Bronchial epithelial cell (primary cell): ENCODE measurements around the gene TTC39A. TPM values are rescaled to one million over a fixed set of nuclear protein-coding genes. Genes with fewer than 3 reads are reported as not detected.

Experiments
- DNase-seq: peaks from one replicate; pipeline ENCODE4 v3.0.0-alpha.2; 2010; ENCODE audit warnings: low read depth
- FAIRE-seq: peaks from 2 replicates; lab custom pipeline; 2011; peaks lifted over from hg19 to GRCh38; lab: Jason Lieb, UNC
- H3K27me3 ChIP-seq: 2 replicates; pipeline ENCODE4 v1.5.1; 2011; ENCODE audit warnings: low read length; ENCODE audit not compliant: control insufficient read depth, insufficient read depth
- H3K36me3 ChIP-seq: 2 replicates; pipeline ENCODE4 v1.5.1; 2011; ENCODE audit warnings: low read length; ENCODE audit not compliant: control insufficient read depth, insufficient read depth
- H3K4me3 ChIP-seq: 2 replicates; pipeline ENCODE4 v1.5.1; 2011; ENCODE audit warnings: mild to moderate bottlenecking, low read depth, low read length, control low read depth
- CTCF ChIP-seq: IDR thresholded peaks from 2 replicates; pipeline ENCODE4 v1.5.1; 2011; ENCODE audit warnings: mild to moderate bottlenecking, moderate library complexity, low read length, control low read depth, inconsistent platforms; ENCODE audit not compliant: insufficient read depth, severe bottlenecking
- total RNA-seq: library from RNA; depleted of rRNA; stranded (reverse); fragments of >200 nt; gene quantifications from 2 replicates; pipeline ENCODE4 v1.2.1, GENCODE V29; 2014

TTC39A gene
- total RNA-seq, 1 donor from 2014 or later = 6.1 TPM

DNA sequence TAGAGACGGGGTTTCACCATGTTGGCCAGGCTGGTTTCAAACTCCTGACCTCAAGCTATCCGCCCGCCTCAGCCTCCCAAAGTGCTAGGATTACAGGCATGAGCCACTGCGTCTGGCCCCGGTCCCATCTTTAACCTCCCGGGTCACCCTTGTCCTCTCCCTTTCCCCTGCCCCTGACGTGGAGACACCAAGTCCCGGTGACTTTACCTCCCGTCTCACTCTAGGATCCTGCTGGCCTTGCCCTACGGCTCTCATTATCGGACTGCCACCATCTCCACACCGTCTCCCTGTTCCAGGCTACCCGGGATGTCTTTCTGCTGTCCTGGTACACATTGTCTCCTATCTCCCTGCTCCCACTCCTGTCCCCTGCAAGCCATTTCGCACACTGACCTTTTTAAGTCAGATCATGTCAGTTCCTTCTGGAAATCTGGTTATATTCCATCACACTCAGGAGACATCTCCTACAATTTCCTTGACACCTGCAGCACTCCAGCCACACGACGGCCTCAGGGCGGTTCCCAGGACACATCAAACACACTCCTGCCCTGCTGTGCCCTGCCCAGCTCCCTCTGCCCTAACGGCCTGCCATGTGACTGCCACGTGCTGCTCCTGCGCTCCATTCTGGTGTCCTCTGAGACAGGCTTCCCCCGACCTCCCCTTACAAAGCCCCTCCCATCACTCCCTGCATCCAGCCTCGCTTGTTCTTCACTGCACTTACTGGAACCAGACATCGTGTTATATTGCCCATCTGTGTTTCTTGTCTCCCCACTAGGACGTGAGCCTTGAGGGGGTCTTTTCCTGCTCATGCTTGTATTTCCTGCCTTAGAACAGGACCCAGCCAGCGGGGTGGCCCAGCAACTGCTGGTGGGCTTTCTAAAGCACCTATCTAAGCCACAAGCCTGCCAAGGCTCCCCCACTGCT, 32.7 kb downstream of the TTC39A start:
- no peak for DNase-seq
- Histone ChIP-seq H3K36me3 (no peaks in the 10 kb centered on the region), H3K4me3 (no peak overlapping the region), H3K27me3 (no peaks in the 10 kb centered on the region)
- no peak for FAIRE-seq
- TF ChIP-seq CTCF = no peak

DNA sequence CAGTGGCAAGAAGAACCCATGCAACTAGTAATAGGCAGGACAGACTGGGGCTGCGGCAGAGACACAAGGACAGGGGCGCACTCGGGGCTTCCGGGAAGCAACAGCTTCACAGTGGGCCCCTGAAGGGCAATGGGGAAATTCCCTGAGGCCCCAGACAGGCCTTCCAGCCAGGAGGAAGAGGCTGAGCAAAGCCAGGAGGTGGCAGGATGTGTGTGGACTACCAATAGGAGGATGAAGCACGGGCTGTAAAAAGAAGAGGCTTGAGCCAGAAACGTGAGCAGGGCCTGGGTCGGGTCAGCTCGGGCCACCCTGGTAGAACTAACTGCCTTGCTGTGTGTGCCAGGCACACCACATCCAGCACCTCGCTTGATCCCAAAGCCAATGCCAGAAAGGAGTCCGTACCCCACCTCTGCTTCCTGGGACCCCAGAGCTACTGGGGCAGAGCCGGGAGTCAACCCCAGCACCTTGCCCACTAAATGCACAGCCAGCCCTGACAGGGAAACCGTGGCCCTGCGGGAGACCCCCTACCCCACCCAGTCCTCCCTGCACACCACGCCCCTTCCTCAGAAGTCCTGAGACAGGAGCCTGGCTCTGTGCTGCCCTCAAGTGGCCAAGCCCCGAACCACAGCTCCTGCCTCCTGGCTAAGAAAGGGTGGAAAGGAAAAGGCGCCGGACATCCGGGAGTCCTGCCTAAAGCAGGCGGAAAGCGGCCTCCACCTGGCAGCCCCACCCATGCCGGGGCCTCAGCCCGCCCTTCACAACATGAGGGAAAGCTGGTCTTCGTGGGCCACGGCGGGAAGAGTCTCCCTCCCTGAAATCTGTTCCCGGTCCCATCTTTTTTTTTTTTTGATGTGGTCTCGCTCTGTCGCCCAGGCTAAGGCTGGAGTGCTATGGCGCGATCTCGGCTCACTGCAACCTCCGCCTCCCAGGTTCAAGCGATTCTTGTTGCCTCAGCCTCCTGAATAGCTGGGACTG, 33.7 kb downstream of the TTC39A start:
- FAIRE-seq = no peak

DNA sequence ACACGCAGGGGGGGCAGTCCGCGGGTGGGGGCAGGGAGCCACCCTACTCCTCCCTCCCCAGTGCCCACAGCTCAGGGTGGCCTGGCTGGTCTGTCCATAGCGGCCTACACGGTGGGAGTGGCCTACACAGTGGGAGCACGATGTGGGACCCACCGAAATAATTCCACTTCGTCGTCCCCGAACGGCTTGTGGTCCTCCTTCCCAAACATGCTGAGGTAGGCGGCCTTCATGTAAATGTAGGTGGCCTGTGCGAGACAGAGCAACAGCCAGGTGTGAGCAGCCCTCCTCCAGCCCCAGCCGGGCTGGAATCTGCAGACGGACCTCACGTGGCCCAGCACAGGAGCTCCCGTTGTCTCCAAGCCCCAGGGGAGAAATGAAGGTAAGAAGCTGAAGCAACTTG, 34.4 kb downstream of the TTC39A start:
- Histone ChIP-seq H3K4me3 (no peak overlapping the region), H3K27me3 (no peaks in the 10 kb centered on the region), H3K36me3 (no peaks in the 10 kb centered on the region)
- TF ChIP-seq CTCF = no peak
- no peak for FAIRE-seq
- DNase-seq = no peak

More for the DNA sequence above, 33.7 kb downstream of the TTC39A start:
- peak overlapping the region; percentile 33 for H3K4me3 ChIP-seq
- no peaks in the 10 kb centered on the region for H3K36me3 ChIP-seq
- peak; percentile 96 for TF ChIP-seq CTCF
- peak; percentile 68 for DNase-seq
- no peaks in the 10 kb centered on the region for H3K27me3 ChIP-seq

DNA sequence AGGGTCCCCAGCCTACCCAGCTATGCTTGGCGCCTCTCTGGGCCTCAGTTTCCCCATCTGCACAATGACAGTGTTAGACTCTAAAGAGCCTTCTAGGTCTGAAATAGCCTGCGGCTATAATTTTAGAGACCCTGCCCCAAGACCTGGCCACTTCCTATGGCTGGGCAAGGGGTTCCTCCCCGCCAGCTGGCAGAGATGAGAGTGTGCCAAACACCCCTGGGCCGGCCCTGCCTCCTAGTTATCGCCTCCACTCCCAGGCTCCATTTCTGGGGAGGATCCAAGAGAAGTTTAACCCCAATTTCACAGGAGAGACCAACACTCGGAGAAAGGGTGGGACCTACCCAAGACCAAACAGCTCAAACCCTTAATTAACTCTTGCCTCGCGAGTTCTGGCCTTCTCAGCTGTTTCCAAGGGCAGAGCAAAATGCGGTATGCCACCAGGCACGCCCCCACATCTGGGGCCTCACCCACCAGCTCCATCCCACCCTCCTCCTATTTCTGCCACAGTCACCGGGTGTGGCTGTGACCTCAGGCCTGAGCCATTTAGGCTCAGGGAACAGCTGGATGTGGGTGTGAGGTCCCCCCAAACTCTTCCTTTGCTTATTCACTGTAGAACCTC, 35.7 kb downstream of the TTC39A start:
- DNase-seq = no peak
- Histone ChIP-seq H3K36me3 (no peaks in the 10 kb centered on the region), H3K4me3 (no peak overlapping the region), H3K27me3 (no peaks in the 10 kb centered on the region)
- no peak for TF ChIP-seq CTCF
- peak; percentile 23 for FAIRE-seq

GRCh38 chr1:51293898-51294515, 36.4 kb downstream of the TTC39A start:
- Histone ChIP-seq H3K4me3 (no peak overlapping the region), H3K36me3 (no peaks in the 10 kb centered on the region), H3K27me3 (no peaks in the 10 kb centered on the region)
- no peak for FAIRE-seq
- no peak for DNase-seq
- TF ChIP-seq CTCF = no peak
